Smooth muscle cell (in vitro differentiated cells): ENCODE data around the gene ASB6. TPM values are rescaled to one million over a fixed set of nuclear protein-coding genes. Genes with fewer than 3 reads are reported as not detected.

Experiments
- DNase-seq: peaks from one replicate; lab custom pipeline; 2025; ENCODE audit not compliant: unreplicated experiment; lab: John Stamatoyannopoulos, UW
- H2AFZ ChIP-seq: fragments of 200-600 bp; sonication (generic); 2 replicates; pipeline ENCODE4 v1.6.0; 2016; ENCODE audit warnings: antibody characterized with exemption, low read depth, mild to moderate bottlenecking
- H3F3A ChIP-seq: fragments of 200-600 bp; sonication (generic); 2 replicates; pipeline ENCODE4 v1.6.0; 2017; ENCODE audit warnings: antibody characterized with exemption, low read depth
- H3K27ac ChIP-seq: fragments of 200-600 bp; sonication (generic); 2 replicates; pipeline ENCODE4 v1.5.1; 2016; ENCODE audit warnings: low read depth, mild to moderate bottlenecking
- H3K27me3 ChIP-seq: fragments of 200-600 bp; sonication (generic); 2 replicates; pipeline ENCODE4 v1.6.1; 2016; ENCODE audit warnings: low read depth, mild to moderate bottlenecking
- H3K36me3 ChIP-seq: fragments of 200-600 bp; sonication (generic); 2 replicates; pipeline ENCODE4 v1.5.1; 2016; ENCODE audit warnings: low read depth
- H3K4me1 ChIP-seq: fragments of 200-600 bp; sonication (generic); 2 replicates; pipeline ENCODE4 v1.5.1; 2016; ENCODE audit warnings: low read depth
- H3K4me2 ChIP-seq: fragments of 200-600 bp; sonication (generic); 2 replicates; pipeline ENCODE4 v1.6.0; 2016; ENCODE audit warnings: mild to moderate bottlenecking
- H3K4me3 ChIP-seq: fragments of 200-600 bp; sonication (generic); 2 replicates; pipeline ENCODE4 v1.5.1; 2016; ENCODE audit warnings: mild to moderate bottlenecking
- H3K79me2 ChIP-seq: fragments of 200-600 bp; sonication (generic); 2 replicates; pipeline ENCODE4 v1.6.0; 2016; ENCODE audit warnings: low read depth, mild to moderate bottlenecking
- H3K9ac ChIP-seq: fragments of 200-600 bp; sonication (generic); 2 replicates; pipeline ENCODE4 v1.6.0; 2016; ENCODE audit warnings: low read depth
- H3K9me3 ChIP-seq: fragments of 200-600 bp; sonication (generic); replicated peaks from 2 replicates; pipeline ENCODE4 v1.5.1; 2016; ENCODE audit warnings: low read depth
- H4K20me1 ChIP-seq: fragments of 200-600 bp; sonication (generic); 2 replicates; pipeline ENCODE4 v1.6.0; 2016; ENCODE audit warnings: low read depth
- whole genome bisulfite sequencing: methylation state at CpG from one replicate; pipeline ENCODE4 v1.1.7; 2016; ENCODE audit warnings: low lambda C conversion rate; 5-methylcytosine and 5-hydroxymethylcytosine counted together
- polyA plus RNA-seq: library from polyadenylated mRNA; unstranded; fragments of >200 nt; fragmentation: Nextera tagmentation; extraction: Ambion mirVana; gene quantifications from 2 replicates; pipeline ENCODE4 v1.2.1, GENCODE V29; 2016
- total RNA-seq: library from RNA; depleted of rRNA; stranded (reverse); fragments of >200 nt; gene quantifications from 2 replicates; pipeline ENCODE4 v1.2.3, GENCODE V29; 2014
- TF ChIP-seq, protein P1 (sequence below): fragments of 200-600 bp; sonication (generic); IDR thresholded peaks from 2 replicates; pipeline ENCODE4 v1.5.1; 2017; ENCODE audit warnings: borderline replicate concordance, mild to moderate bottlenecking, antibody characterized with exemption; ENCODE audit not compliant: insufficient read depth, poor library complexity, severe bottlenecking

ASB6 gene
- total and polyA plus RNA-seq, 2 experiments from 2014 or later, result 13.8 to 26.0 TPM

DNA sequence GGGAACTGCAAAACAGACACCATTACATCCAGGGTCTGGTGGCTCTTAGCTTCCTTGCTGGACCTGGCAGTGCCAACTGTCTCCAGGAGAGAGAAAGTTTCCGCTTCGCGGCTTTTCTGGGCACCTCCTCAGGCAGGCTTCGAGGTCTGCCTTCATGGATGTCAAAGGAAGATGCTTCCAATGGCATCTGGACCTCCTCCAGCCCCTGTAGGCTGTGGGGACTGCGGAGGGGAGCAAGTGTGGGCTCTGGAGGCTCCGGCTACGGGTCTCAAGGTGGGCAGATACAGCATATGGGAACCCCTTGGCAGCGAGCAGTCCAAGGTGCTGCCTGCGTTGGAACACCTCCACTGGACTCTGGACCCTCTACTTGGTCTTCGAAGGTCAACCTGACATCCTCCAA is 27.0 kb downstream of the ASB6 start:
- no peak overlapping the region for H3K4me3 ChIP-seq
- WGBS, result 95% methylated on average over 10 of the region's 10 CpGs
- H3K9me3 ChIP-seq, result no peaks in the 10 kb centered on the region
- H2AFZ ChIP-seq, result no peak overlapping the region
- H3K27ac ChIP-seq, result no peak overlapping the region
- peaks cover 9% of the 10 kb centered on the region for H3K4me1 ChIP-seq
- no peak for DNase-seq
- H3K79me2 ChIP-seq, result no peaks in the 10 kb centered on the region
- TF ChIP-seq, protein P1, sequence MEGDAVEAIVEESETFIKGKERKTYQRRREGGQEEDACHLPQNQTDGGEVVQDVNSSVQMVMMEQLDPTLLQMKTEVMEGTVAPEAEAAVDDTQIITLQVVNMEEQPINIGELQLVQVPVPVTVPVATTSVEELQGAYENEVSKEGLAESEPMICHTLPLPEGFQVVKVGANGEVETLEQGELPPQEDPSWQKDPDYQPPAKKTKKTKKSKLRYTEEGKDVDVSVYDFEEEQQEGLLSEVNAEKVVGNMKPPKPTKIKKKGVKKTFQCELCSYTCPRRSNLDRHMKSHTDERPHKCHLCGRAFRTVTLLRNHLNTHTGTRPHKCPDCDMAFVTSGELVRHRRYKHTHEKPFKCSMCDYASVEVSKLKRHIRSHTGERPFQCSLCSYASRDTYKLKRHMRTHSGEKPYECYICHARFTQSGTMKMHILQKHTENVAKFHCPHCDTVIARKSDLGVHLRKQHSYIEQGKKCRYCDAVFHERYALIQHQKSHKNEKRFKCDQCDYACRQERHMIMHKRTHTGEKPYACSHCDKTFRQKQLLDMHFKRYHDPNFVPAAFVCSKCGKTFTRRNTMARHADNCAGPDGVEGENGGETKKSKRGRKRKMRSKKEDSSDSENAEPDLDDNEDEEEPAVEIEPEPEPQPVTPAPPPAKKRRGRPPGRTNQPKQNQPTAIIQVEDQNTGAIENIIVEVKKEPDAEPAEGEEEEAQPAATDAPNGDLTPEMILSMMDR, result no peak
- H3K27me3 ChIP-seq, result no peaks in the 10 kb centered on the region
- no peaks in the 10 kb centered on the region for H4K20me1 ChIP-seq
- H3K9ac ChIP-seq, result no peak overlapping the region
- H3F3A ChIP-seq, result peaks cover 11% of the 10 kb centered on the region
- no peak overlapping the region for H3K4me2 ChIP-seq
- H3K36me3 ChIP-seq, result no peaks in the 10 kb centered on the region

DNA sequence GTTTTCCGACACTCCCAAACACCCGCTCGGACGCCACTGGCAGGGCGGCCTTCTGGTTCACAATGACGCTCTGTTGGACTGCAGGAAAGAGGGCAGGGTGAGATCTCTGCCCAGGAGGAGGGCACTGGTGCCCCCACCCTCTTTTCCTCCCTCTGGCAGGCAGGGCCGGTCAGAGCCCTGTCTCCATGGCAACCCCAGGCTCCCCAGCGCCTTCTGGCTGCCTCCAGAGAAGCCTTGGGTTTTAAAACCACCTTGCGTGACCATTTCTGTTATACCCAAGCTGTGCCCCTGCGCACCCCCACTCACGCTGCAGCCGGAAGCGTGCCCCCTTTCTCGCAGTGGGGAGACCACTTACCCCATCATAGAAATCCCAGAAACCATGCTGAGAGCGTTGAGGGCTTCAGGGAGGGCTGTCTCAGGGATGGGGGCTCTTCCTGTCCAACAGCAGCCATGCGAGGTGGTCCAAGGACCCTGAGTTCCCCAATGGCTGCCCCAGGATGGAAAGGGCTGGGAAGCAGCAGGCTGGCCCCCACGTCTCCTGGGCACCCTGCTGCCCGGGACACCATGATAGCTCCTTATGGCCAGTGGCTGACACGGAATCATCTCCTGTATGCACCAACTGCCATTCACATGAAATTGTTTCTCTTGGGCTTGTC is 28.3 kb downstream of the ASB6 start:
- 84% methylated on average over 19 of the region's 19 CpGs for WGBS
- no peaks in the 10 kb centered on the region for H3K79me2 ChIP-seq

DNA sequence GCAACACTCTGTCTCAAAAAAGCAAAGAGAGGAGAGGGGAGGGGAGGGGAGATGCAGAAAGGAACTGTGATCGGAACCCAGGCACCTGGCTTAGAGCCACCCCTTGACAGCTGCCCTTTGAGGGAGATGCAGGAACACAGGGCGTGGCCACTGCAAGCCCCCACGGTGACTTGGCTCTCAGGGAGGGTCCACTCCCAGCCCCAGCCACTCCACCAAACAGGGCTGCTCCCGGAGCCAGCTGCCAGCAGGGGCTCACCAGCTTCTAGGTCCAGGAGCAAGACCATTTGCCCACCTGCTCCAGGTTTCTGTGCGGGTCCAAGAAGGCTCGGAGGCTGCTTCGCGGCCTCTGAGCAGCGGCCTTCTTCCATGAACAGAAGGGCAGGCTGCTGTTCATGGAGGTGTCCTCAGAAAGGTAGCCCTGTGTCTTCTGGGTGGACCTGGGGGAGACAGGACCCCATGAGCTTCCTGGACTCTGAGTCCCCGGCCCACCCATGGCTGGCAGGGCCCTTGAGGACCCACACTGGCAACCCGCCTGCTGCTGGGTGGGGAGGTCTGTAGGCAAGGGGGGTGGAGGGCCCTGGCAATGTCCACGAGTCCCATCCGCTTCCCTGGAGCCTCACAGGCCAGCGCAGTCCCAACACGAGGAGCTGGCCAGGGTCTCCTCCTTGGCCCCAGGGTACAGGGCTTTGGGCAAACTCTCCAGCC is 29.0 kb downstream of the ASB6 start:
- Histone ChIP-seq H3F3A (peaks cover 7% of the 10 kb centered on the region), H3K27me3 (no peaks in the 10 kb centered on the region), H4K20me1 (no peaks in the 10 kb centered on the region), H3K4me3 (no peak overlapping the region), H2AFZ (no peak overlapping the region), H3K9me3 (no peaks in the 10 kb centered on the region), H3K9ac (no peak overlapping the region), H3K79me2 (no peaks in the 10 kb centered on the region), H3K4me1 (peaks cover 13% of the 10 kb centered on the region), H3K4me2 (no peak overlapping the region), H3K27ac (no peak overlapping the region), H3K36me3 (no peaks in the 10 kb centered on the region)
- TF ChIP-seq, protein P1, result no peak
- no peak for DNase-seq
- 88% methylated on average over 15 of the region's 15 CpGs for WGBS

More for the DNA sequence above, 28.3 kb downstream of the ASB6 start:
- Histone ChIP-seq H3K4me2 (no peak overlapping the region), H3K36me3 (no peaks in the 10 kb centered on the region), H3K4me1 (peaks cover 13% of the 10 kb centered on the region), H3K4me3 (no peak overlapping the region), H2AFZ (no peak overlapping the region), H3K9ac (no peak overlapping the region), H3F3A (peaks cover 11% of the 10 kb centered on the region), H3K27ac (no peak overlapping the region), H4K20me1 (no peaks in the 10 kb centered on the region), H3K27me3 (no peaks in the 10 kb centered on the region), H3K9me3 (no peaks in the 10 kb centered on the region)
- no peak for DNase-seq
- TF ChIP-seq, protein P1, result no peak
